NCI-H1092 (cell line): ENCODE measurements around the gene PTPN5.
A peak's percentile ranks its signal among the peaks of the same experiment; 100 is the strongest.
"Not testable (repeated sequence)": the region's sequence is repeated elsewhere in the genome, so short reads cannot be mapped to it uniquely, and the experiment has no call there.

Experiments used
- DNase-seq: peaks from one replicate; lab custom pipeline; 2025; lab: John Stamatoyannopoulos, UW

Gene PTPN5

DNA sequence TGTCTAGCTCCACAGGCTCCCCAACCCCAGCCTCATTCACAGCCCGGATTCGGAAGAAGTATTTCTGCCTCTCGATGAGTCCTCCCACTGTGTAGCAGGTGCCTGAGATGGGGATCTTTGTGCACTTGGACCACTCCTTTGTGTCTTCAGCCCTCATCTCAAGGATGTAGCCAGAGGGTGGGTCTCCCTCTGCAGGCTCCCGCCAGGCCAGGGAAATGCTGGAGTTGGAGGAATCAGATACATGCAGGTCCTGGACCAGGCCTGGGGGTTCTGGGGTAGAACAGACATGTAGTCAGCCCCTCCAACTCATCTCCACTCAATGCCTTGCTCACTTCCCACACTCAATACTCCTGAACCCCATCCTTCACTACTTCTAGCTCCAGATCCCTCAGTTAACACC is 82.2 kb downstream of the PTPN5 start:
- no peak for DNase-seq

DNA sequence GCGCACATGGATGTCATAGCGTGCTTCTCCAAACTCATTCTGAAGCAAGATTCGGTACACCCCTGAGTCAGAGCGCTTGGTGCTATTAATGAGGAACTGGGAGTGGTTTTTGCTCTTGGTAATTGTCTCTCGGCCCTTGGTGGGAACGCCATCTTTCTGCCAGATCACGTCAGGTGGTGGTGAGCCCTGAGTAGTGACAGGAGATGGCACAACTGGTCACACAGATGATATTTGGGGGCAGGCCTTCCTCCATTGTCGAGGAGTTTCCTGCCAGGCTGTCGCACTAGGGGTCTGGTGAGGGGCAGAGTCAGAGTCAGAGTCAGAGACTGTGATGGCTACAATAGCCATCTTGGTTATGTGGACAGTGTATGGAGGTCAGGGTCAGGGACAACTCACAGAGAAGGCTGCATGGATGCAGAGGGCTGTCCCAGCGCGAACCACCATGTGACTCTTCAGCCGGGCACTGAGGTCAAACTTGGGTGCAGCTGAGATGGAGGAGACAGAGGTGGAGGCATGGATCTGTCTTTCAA is 83.7 kb downstream of the PTPN5 start:
- no peak for DNase-seq

DNA sequence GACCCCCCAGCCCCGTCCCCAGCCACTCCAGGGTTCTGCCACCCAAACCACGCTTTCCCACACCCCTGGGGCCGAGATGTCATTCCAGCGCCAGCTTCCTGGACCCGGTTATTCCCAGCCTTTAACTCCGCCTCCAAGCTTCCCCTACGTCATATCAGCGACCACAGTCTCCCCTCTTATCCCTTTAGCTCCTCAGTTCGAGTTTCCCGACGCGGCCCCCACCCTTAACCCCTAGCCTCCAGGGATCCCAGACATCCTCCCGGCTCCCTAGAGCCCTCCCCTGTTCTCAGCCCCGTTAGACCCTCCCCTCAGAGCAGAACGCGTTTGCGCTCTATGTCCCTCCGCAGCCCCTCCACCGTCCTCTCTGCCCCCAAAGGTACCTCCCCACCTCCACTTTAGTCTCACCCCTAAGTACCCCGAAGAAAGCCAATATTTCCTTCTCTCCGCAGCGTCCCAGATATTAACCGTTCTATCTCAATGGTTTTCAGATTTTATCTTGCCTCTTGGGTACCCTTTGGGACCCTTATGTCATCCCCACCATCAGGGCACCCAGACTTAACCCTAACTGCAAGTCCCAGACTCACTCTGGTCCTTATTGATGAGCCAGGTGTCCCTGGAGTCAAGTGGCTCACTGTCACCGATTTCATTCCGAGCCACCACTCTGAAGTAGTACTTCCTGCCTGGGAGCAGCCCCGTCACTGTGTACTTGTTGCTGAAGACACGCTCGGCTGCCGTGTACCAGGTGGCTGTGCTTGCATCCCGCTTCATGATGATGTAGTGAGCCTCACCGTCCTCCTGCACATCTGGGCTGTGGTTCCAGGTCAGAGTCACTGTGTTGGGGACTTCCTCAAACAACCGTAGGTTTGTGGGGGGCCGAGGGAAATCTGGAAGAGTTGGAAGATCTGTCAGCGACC is 85.0 kb downstream of the PTPN5 start:
- DNase-seq, result no peak

DNA sequence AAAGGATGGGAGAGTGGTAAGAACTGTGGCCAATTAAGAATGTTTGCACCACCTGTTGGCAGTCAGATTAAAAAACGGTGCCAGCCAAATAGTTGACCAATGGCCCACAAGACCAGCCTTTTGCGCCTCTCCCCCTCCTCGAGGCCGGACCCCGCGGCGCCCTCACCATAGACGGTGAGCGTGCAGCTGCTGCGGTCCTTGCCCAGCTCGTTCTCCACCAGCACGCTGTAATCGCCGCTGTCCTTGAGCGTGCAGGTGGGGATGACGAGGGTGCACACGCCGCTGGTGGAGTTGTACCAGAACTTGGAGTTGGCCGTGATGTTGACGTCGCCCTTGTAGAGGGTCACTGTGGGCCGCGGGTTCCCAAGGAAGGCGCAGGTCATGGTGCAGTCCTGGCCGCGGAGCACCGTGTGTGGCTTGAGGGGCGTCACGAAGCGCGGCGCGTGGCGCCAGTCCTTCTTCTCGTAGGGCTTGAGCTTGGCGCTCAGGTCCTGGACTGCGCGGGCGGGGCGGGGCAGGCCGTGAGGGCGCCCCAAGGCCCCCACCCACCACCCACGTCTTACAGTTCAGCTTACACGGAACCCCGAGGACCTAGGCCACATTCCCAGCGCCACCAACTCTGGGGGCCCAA is 85.8 kb downstream of the PTPN5 start:
- DNase-seq, result peak; percentile 18

DNA sequence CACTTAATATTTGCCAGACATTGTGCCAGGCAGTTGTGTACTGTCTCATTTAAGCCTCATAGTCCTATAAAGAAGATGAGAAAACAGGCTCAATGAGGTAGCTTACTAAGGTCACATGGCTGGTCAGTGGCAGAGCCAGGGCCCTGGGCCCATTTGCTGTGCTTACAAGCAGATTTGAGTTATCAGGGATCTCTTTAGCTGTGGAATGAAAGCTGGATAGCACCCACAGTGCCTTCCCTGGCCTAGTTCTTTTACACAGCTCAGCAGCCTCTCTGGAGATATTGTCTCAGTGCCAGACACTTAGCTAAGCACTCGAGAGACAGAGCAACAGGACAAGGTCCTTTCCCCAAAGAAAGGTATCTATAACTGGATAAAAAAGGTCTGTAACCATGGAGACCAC is 86.9 kb downstream of the PTPN5 start:
- no peak for DNase-seq

- DNase-seq, result no peak
Measured at GRCh38 chr11:18704045-18704645, 87.5 kb downstream of the PTPN5 start.

GRCh38 chr11:18703001-18703763 is 88.4 kb downstream of the PTPN5 start:
- no peak for DNase-seq

GRCh38 chr11:18701614-18702216 is 89.9 kb downstream of the PTPN5 start:
- DNase-seq, result no peak

DNA sequence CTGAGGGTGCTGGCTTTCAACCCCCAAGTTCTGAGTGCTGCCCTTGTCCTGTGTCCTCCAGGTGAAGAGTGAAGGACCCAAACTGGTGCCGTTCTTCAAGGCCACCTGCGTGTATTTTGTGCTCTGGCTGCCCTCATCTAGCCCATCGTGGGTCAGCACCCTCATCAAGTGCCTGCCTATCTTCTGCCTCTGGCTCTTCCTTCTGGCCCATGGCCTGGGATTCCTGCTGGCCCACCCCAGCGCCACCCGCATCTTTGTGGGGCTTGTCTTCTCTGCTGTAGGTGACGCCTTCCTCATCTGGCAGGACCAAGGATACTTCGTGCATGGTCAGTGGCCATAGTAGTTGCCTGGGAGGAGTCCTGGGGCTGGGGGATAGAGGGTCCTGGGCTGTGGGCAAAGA is 90.7 kb downstream of the PTPN5 start:
- no peak for DNase-seq

GRCh38 chr11:18700375-18700774 is 91.2 kb downstream of the PTPN5 start:
- DNase-seq, result no peak

DNA sequence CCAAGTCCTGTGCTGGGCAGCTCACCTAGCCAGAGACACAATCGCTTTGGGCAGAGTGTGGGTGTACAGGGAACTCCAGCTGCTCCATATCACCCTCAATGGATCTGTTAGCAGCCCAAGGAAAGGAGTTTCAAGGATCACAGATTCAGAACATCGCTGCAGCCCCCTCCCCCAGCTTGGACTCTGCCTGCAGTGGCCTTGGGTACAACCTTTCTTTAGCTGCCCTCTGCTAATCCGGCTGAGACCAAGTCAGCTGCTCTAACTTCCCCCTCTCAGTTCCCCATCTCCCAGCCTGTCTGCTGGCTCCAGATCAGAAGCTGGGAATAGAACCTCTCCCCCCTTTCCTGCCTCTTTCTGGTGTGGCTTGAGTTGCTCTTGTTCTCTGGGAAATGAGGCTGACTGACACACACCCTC is 91.7 kb downstream of the PTPN5 start:
- no peak for DNase-seq

DNA sequence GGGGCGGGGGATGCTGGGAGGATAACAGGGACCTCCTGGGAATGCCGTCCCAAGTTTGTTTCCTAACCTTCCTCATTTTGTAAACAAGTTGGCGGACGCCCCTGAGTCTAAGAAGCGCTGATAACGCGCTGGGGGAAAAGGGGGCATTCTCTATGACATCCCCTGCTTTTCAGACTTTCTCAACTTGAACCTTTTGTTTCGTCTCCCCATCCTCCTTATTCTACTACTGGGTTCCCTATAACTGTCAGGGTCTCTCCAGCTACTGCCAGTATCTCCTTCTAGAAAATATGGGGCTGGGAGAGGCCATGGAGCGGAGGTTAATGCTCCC is 92.4 kb downstream of the PTPN5 start:
- DNase-seq, result no peak

GRCh38 chr11:18698341-18699268 is 93.0 kb downstream of the PTPN5 start, which contains the start of gene TMEM86A:
TSS of gene TMEM86A (plus strand) at chr11:18698779. CDS start at chr11:18698887, 108 bp downstream.
- peak; percentile 86 for DNase-seq

- no peak for DNase-seq
Measured at GRCh38 chr11:18697576-18697975, 94.0 kb downstream of the PTPN5 start.

DNA sequence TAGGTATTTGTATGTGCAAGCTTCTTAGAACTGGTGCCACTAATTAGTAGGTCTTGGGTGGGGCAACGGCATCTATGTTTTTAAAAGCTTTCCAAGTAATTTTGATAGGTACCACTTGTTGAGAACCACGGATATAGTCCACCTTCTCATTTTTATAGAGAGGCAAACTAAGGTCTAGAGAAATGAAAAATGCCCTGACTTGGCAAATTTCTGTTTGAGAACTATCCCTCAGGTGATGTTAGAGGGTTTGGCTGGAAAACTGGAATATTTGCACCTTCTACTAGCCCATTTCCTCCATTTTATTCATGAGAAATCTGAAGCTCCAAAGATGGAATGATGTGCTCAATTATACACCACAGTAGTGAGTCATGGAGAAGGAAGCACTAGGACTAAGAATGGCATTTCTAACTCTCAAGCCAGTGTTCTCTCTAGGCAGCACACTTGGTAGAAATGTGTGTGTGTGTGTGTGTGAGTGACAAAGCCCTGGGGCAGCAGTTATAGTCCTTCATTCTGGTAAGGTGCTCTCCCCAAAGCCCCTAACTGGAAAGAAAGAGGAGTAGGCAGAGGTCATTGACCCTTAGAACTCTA is 94.9 kb downstream of the PTPN5 start:
- no peak for DNase-seq

GRCh38 chr11:18692941-18693760 is 98.4 kb downstream of the PTPN5 start:
- DNase-seq, result no peak

DNA sequence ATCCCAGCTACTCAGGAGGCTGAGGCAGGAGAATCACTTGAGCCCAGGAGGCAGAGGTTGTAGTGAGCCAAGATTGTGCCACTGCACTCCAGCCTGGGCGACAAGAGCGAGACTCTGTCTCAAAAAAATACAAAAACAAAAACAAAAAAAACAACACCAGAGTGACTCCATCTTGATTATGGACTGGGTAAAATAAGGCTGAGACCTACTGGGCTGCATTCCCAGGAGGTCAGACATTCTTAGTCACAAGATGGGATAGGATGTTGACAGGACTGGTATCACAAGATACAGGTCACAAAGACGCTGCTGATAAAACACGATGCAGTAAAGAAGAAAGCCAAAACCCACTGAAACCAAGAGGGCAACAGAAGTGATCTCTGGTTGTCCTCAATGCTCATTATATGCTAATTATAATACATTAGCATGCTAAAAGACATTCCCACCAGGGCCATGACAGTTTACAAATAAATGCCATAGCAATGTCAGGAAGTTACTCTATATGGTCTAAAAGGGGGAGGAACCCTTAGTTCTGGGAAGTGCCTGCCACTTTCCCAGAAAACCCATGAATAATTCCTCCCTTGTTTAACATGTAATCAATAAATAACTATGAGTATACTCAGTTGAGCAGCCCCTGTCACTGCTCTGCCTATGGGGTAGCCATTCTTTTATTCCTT is 100.0 kb downstream of the PTPN5 start:
- DNase-seq, result not testable (repeated sequence)

- DNase-seq, result no peak
Measured at GRCh38 chr11:18684267-18684666, 107.3 kb downstream of the PTPN5 start.

DNA sequence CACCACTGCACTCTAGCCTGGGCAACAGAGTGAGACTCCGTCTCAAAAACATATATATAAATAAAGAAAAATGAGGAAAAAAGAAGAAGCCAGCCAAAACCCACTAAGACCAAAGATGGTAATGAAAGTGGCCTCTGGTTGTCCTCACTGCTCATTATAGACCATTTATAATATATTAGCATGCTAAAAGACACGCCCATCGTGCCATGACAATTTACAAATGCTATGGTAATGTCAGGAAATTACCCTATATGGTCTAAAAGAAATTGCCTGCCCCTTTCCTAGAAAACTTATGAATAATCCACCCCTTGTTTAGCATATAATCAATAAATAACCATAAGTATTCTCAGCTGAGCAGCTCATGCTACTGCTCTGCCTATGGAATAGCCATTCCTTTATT is 109.1 kb downstream of the PTPN5 start:
- no peak for DNase-seq
